Right lobe of liver (tissue), 4 donors: ENCODE data around the gene LDB1.

ENCODE experiments used
- POLR2A ChIP-seq: fragments of 450-650 bp; IDR thresholded peaks from one replicate; pipeline ENCODE4 v1.6.1; 2017; ENCODE audit warnings: antibody characterized with exemption, mild to moderate bottlenecking
- TF ChIP-seq, protein P1 (sequence below), 4 donors: fragments of 200-600 bp in 3 of 4; fragments of 450-650 bp in 1 of 4; IDR thresholded peaks; one replicate each; pipeline versions ENCODE4 v1.5.1 to v1.8.0; 2016 to 2022; ENCODE audit warnings: antibody characterized with exemption in 4 of 4, mild to moderate bottlenecking in 2 of 4
- donor health status: DM: no; HTN: no; CAD: no.
- donor health status: DM: no; HTN: no; CAD: no.
- donor health status: DM: no; HTN: yes; CAD: no.

DNA sequence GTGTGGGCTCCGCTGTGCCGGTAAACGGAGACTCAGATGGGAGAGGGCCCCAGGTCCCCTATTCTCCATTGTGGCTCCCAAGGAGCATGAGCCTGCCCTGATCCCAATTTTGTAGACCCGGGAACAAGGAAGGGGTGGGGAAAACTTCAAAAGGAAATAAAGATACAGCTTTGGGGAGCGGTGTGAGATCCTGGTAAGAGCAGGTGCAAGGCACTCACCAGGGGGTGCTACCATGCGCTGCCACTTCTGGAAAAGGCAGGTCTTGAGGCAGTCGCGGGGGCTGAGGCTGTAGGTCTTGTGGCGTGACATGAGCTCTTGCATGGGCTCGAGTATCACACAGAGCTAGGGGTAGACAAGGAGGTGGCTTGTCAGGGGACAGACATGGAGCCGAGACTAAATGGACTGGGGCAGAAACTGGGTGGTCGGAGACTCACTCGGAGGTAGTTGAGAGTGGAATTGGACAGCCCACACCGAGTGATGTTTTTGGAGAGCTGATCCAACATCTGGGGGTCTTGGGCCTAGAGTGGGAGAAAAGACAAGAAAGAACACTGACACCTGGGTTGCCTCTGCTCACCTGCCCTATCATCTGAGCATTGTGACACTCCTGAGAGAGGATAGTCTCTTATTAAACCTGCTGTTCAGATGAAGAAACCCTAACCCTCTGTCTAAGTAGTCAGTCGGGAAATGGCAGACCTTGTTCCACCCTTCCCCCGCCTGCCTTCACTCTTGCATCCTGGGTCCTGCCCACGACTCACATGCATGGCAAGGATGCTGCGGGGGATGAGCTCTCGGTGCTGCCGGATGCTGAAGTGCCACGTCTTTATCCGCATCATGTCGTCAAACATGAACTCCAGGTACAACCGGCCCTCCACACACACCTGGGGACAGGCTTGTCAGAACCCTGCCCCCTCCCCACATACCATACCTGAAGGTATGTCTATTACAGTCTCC, 10.7 kb downstream of the LDB1 start:
- no peak for TF ChIP-seq POLR2A
- TF ChIP-seq, protein P1, sequence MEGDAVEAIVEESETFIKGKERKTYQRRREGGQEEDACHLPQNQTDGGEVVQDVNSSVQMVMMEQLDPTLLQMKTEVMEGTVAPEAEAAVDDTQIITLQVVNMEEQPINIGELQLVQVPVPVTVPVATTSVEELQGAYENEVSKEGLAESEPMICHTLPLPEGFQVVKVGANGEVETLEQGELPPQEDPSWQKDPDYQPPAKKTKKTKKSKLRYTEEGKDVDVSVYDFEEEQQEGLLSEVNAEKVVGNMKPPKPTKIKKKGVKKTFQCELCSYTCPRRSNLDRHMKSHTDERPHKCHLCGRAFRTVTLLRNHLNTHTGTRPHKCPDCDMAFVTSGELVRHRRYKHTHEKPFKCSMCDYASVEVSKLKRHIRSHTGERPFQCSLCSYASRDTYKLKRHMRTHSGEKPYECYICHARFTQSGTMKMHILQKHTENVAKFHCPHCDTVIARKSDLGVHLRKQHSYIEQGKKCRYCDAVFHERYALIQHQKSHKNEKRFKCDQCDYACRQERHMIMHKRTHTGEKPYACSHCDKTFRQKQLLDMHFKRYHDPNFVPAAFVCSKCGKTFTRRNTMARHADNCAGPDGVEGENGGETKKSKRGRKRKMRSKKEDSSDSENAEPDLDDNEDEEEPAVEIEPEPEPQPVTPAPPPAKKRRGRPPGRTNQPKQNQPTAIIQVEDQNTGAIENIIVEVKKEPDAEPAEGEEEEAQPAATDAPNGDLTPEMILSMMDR (IDR thresholded peaks at IDR 0.05), result no peak
